HG03045 (cell line): ENCODE results near the gene TSPAN14.

Experiments
- ATAC-seq: cut with Tn5 transposase; IDR thresholded peaks from one replicate; pipeline ENCODE4 v1.9.1; 2021; ENCODE audit warnings: mild to moderate bottlenecking, moderate library complexity; ENCODE audit not compliant: unreplicated experiment

The TSPAN14 gene

DNA sequence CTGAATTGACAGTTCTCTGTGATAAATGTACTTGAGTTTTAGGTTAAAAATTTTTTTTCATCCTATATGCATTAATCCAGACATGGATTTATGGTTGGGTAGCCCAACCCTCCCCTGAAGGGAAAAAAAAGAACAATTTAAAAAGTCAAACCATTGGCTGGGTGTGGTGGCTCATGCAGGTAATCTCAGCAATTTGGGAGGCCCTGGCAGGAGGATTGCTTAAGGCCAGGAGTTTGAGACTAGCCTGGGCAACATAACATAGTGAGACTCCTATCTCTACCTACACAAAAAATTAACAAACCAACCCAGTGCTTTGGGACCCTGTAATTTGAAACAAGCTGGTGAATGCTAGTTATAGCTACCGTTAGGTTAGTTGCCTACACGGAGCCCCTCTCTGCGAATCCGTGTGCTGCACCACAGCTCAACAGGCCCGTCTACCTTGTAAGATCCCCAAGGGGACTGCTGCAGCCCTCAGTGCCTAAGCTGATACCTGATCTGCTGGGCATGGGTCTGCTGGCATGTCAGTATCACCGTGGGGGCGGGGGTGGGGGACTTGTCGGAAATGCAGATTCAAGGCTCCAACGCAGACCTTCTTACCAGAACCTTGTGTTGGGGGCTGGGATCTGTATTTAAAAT is 32.8 kb downstream of the TSPAN14 start:
- ATAC-seq: no peak

DNA sequence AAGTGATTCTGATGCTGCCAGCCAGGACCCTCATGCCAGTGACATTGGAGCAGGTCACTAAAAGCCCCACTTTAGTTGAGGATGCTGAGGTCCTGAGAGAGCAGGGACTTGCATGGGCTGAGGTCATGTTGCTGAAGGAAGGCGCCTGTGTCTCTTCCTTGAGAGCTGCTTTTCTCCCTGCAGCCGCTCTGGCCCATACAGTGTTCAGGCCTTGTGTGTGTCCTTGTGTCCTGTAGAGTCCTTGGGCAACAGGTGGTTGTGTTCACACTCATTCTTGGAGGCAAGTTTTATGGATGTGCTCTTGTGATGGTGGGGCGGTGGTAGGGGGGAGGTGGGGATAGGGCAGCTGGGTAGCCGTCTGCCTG is 33.3 kb downstream of the TSPAN14 start:
- no peak for ATAC-seq

DNA sequence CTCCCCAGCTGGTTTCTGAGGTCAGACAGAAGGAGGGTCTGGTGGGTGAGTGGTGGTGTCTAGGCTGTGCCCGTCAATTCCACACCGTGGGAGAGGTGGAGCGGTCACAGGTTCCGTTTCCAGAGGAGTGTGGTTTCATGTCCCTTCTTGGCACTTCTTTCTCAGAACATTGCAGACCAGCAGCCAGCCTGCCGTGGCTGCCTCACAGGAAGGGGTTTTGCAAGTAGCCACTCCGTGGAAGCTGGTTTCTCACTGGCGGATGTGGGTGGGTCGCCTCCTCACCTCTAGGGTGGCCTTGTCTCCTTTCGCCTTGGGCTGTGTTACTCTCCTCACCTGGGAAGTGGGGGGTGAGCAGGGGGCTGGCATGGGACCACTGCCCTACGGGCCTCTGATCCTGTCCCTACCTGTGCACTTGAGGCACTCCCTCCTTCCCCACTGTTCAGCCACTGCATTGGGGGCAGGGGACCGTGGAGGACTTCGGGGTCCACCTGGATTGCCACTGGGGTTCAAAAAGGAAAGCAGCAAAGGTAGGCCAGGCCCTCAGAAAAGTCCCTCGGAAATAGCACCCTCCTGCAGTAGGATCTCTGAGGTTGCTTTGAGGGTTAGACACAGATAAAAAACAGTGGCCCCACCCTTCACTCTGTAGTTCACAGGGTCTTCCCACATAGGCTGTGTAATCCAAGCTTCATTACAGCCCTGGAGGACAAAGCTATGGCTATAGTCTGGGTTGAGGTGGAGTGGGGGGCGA is 33.9 kb downstream of the TSPAN14 start:
- ATAC-seq: no peak

DNA sequence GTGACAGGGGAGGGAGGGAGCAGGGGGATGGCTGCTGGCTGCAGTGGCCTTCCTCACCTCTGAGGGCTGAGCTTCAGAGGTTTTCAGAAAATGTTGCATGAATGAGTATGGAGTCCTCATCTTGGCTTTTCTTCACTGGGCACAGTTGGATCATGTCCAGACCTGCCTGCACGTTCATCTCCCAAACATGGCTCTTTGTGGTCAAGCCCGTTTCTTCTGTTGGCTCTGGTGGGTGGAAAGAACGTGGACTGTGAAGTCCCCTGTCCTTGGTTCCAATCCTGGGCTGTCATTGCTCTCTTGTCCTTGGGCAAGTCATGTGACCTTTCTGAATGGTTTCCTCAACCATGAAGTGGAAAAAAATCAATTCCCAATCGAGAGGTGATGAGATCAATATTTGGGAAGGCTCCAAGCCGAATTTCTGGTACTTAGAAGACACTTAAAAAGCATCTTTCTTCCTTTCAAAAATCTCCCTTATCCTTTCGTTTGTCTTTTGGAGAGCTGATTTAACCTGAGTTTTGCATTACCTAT is 34.5 kb downstream of the TSPAN14 start:
- no peak for ATAC-seq

DNA sequence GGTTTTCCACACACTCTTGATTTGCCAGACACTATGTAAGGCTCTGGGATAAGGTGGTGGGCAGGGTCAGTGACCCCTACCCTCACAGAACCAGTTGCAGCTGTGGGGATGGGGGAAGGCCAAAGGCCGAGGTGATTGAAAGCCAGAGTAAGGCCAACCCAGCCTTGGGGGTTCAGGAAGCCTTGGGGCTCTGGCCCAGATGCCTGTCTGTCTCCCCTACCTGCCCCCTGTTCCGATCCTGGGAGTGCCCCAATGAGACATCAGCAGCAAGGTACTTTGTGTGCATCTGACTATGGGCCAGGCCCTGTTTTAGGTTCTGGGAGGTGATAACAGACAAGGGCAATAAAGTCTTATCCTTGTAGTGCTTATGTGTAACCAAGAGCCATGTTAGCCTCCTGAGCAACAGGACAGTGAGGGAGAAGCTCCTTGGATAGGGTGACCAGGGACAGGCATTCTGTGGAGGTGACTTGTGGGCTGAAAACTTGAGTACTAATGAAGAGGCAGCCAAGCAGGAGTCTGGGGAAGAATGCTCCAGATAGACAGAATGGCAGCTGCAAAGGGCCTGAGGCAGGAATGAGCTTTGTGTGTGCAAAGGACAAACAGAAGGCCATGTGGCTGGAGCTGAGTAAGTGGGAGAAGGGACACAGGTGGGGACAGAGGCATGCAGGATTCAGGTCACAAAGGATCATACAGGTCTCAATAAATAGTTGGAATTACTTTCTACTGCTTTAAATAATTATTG is 35.4 kb downstream of the TSPAN14 start:
- no peak for ATAC-seq

DNA sequence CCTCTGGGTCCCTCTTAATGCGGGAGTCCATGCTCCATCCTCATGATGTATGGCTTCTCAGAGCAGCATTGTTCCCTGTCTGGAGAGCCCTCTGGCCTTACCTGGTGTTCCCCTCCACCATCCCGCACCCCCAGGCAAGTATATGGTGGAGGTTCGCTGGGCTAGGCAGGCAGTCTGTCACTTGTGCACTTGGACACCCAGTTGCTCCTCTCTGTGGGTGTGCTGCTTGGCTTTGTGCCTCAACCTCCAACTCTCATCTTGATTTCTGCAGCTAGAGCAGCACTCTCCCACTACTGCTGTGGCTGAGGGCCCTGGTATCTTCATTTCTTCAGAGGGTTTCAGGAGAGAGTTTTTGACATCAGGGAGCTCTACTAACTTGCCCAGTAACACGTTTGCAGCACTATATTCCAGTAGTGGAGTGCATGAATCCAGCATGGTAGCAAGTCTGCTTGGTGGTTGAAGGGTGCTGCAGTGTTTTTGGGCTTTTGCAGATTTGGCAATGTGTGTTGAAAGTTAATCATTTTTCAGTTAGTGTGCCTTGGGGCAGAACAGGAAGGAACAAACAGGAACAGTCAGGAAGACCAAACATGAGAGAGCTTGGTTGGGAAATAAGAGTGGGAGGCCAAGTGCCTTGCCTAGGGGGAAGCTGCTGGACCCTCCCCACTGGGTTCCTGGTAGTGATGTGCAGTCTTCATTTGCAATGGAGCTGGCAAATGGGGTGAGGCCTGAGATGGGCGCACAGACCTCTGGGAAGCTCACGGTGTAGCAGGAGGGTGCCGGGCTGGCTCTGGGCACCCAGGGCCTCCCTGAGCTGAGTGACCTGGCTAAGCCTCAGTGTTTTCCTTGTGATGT is 37.4 kb downstream of the TSPAN14 start:
- no peak for ATAC-seq

DNA sequence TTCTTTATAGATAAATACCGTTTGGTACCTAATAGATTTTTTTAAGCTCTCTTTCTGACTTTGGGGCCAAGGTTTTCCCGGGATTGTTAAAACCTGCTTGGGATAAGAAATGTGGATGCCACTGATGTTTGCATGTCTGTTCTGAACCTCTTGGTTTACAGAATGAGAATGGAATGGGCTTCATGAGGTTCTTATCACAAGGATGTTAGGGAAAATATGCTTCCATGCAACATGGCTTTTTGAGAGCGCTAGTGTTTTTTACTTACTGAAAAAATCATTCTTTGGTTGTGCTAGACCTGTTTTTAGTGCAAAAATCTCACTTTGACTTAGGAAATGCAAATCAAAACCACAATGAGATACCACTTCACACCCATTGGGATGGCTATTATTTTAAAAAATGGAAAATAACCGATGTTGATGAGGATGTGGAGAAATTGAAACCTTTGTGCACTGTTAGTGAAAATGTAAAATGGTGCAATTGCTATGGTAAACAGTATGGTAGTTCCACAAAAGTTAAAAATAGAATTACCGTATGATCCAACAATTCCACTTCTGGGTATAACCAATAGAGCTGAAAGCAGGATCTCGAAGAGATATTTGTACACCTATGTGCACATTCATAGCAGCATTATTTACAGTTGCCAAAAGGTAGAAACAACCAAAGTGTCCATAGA is 38.9 kb downstream of the TSPAN14 start:
- ATAC-seq: no peak

DNA sequence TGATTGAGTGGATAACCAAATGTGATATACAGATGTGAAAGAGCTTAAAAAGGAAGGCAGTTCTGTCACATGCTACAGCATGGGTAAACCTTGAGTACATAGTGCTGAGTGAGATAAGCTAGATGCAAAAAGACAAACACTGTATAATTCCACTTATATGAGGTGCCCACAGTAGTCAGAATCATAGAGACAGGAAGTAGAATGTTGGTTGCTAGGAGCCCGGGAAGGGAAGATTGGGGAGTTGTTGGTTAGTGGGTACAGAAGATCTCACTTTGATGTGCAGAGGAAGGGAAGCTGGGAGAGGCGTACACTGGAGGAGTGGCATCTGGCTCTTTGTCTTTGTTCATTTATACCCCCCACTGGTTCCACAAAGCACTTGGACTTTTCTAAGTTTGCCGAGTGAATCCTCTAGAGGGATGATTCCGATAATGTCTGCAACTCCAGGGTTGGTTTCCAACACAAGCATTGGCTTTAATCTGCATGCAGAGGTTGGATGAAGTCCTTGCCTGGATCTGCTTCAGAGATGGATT is 39.5 kb downstream of the TSPAN14 start:
- ATAC-seq: no peak

DNA sequence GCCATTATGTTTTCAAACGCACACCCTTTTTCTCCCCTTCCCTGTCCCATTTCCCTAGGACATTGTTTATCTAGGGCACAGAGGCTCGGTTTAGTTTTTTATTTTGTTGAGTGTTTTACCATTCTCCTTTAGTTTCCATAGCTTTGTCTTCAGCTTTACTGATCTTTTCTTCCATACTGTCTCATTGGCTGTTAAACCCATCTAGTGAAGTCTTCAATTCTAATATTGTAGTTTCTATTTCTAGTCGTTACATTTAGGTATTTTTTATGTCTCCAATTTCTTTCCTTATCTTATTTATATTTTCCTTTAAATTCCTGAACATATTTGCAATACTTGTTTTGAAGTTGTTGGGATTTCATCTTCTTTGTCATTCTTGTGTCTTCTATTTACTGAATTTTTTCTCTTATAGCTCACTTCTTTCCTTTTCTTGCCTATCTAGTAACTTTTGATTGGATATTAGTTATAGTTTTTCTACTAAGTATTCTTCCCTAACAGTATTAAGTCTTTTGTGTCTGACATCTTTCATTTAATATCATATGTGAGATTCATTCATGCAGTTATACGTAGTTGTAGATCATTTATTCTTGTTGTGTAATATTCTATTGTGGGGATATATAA is 42.6 kb downstream of the TSPAN14 start:
- ATAC-seq: no peak

DNA sequence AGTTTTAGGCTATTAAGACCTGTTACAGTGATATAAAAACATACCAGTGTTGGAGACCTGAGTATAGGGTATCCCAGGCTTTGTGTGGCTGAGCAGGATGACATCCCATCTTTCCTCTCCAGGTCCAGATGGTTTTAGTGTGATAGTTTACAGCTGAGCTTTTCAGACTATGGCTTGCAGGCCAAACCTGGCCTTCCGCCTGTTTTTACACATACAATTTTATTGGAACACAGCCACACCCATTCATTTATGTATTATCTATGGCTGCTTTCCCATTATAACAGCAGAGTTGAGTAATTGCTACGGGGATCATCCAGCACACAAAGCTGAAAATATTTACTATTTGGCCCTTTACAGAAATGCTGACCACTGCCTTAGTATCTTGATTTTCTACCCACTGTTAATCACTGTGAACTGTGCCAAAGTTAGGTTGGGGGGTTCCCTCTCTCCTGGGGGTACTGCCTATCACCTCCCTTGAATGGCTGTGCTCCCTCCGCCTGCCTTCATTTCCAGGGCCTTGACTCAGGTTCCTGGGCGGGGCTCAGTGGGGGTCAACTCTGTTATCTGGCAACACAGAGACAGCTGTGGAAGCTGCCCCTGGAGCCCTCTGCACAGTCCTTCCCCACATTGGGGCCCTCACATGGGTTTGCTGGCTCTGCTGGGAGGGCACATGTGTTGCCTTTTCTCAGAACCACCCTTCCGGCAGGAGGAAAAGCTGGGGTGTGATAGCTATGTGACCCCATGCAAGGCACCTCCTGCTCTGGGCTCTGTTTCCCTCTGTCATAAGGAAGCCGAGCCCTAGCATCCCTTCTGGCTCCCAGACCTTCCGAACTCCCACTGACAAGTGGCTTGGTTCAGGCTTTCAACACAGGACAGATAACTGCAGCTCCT is 43.3 kb downstream of the TSPAN14 start:
- ATAC-seq: no peak

DNA sequence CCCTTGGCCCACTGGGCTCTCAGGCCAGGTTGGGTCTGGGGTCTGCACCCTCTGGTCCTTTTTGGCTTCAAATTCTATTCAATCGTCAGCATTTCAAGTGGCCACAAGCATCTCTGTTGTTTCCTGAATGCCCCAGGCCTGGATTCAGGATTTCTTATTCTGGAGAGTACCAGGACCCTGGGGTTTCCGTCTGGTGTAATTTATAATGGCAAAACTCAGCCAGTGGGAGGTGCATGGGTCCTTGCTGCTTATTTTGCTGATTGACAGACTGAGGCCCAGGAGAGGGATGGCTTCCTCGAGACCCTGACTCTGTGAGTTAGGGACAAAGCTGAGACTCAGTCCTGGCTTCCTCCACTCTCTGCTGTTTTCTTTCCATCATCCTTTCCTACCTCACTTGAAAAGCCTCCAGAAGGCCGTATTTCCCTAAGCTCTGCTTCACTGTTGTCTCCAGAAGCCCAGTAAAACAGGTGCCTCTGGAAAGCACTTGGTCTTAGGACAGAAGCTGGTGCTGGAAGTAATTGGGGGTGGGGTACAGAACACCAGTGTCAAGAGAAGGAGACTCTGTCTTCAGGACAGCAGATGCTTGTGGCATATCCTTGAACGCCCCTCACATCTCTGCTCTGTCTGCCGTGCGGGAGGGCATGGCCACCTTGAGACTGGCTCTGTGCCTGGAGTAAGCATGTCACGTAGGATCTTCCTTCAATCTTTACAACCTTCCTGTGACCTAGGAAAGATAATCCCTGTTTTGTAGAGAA is 44.1 kb downstream of the TSPAN14 start:
- ATAC-seq: no peak

DNA sequence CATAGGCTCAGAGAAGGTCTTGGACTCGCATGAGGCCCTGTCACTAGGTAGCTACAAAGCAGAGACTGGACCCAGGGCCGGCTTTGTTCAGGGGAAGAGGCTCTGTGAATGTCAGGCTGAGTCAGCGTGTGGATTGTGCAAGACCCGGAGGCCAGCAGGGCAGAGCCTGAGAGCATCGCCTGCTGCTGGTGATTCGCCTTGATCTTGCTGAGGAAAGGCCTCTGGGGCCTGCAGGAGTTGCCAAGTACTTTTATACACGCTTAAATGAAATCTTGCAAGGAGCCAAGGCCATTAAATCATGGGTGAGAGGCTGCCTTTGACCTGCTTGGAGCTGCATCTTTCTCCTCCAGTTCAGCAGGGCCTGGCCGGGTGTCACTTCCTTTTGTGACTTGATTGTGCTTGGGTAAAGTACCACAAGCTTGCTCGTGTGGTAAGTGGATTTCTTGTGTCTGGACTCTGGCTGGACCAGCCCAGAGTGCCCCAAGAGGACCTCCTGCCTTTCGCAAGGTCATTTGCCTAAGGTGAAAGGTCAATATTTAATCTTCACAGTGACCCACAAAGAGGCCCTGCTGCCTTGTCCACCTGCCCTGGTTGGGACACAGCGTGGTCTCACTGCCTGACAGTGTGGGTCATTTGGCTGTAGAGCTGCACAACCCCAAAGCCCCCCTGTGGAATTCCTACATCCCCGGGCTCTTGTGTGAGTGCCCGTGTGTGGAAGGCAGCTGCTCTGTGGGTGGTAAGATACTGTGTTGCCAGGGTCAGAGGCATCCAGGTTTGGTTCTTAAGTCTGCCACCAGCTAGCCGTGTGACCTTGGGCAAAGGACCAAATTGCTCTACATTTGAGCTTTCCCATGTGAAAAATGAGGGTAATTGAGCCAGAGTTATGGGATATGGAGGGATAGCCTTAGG is 45.0 kb downstream of the TSPAN14 start:
- ATAC-seq: no peak

DNA sequence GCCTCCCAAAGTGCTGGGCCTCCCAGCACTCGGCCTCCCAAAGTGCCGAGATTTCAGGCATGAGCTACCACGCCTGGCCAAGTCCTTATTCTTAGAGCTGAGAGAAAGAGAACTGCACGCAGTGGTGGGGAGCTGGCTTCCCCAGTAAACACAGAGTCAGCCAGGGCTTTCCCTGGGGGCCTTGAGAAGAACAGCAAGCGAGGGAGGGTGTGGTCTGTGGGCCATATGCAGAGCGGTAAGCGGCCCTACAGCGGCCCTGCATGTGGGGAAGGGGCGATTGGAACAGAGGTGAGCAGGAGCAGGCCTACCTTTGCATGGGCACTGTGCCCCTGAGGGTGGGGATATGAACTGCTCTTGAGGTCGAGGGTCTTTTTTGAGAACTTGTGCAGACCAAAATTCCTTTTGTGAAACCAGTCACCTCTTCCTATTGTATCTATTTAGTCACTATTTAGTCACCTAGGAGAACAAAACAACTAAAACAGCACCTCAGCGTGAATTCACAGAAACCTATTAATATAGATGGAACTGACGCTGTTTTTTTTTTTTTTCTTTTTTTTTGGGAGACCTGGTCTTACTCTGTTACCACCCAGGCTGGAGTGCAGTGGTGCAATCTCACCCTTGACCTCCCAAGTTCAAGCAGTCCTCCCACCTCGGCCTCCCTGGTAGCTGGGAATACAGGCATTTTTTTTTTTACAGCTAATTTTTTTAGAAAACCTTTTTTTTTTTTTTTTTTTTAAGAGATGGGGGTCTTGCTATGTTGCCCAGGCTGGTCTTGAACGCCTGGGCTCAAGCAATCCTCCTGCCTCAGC is 46.7 kb downstream of the TSPAN14 start:
- peak; percentile 52 for ATAC-seq

DNA sequence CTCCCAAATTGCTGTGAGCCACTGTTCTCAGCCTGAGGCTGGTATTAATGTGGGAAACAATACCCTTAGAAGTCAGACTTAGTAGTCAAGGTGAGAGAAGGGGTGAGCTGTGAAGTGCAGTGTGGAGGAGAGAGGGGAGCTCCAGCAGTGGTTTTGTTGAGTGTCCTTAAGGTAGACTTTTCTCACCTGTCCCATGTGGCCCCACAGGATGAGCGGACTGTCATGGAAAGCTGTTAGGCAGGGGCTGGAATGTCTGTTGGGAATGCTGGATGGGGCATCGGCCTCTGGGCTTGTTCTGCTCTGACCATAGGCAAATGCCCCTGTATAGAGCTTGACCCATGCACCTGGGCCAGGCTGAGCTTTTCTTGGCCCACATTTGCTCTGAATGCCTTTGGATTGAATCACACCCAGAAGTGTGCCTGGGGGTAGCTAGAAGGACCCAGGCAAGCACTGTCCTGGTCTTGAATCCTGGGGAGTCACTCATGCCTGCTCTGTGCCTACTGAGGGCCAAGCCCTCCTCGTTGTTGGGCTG is 47.3 kb downstream of the TSPAN14 start:
- no peak for ATAC-seq

DNA sequence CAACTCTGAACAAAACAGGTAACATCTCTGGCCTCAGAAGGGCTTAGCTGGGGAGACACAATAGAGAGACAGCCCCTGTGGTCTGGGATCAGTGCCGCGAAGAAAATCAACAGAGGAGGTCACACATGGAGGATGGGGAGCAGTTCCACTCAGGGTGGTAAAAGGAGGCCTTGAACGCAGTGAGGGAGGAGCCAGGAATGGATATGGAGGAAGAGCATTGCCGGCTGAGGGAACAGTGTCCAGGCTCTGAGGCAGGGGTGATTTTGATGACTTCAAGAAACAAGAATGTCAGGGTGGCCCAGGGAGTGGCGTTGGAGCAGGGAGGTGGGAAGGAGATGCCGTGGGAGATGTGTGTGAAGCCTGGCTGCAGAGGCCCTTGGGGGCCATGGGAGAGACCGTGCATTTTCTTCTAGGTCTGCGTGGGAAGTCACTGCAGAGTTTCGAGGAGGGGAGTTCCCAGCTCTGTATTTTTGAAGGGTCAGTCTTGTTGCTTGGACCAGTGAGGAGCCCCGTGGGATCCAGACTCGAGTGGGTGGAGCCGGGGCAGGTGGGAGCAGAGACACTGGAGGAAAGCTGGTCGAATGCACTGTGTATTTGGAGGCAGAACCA is 47.9 kb downstream of the TSPAN14 start:
- no peak for ATAC-seq
